ENCODE results near the gene FAM78B. TPM values are rescaled to one million over a fixed set of nuclear protein-coding genes. Genes with fewer than 3 reads are reported as not detected.

The FAM78B gene
- total RNA-seq, 4 donors from 2014 or later = 0.21 to 3.3 (median 0.26) TPM; not detected in 1

GRCh38 chr1:166029196-166029945, 137.4 kb downstream of the FAM78B start:
- no peaks in the 10 kb centered on the region for H3K27me3 ChIP-seq
- H3K9me3 ChIP-seq = no peaks in the 10 kb centered on the region
- no peak overlapping the region for H3K27ac ChIP-seq
- DNase-seq = no peak
- no peak for TF ChIP-seq POLR2A (IDR thresholded peaks at IDR 0.05)
- no peaks in the 10 kb centered on the region for H3K4me1 ChIP-seq
- H3K4me3 ChIP-seq = no peak overlapping the region
- H3K36me3 ChIP-seq = no peaks in the 10 kb centered on the region
- intact Hi-C loops (cut with DNase I; ENCODE audit: low total_unique reads) = no loop called here

DNA sequence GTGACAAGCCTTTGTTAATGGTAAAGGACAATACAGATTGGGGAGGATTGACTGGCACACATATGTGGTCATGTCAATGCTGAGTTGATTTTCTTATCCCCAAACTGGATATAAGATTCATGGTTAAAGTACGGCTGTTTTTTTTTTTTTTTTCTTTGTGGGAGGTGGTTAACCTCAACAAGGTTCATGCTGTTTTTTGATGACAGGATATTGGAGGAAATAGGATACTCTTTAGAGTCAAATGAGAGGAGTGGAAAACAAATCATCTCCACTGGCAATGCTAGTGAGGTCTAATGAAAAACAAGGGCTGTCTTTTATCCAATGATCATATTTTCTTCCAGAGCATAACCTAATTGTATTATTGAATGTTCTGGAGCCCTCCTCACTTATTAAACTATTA, 140.2 kb downstream of the FAM78B start:
- no peaks in the 10 kb centered on the region for H3K27me3 ChIP-seq
- no peak for DNase-seq
- H3K9me3 ChIP-seq = no peaks in the 10 kb centered on the region
- no peak overlapping the region for H3K27ac ChIP-seq
- no peaks in the 10 kb centered on the region for H3K4me1 ChIP-seq
- intact Hi-C loops (cut with DNase I; ENCODE audit: low total_unique reads) = no loop called here
- no peaks in the 10 kb centered on the region for H3K36me3 ChIP-seq
- H3K4me3 ChIP-seq = no peak overlapping the region
- TF ChIP-seq, protein P1, sequence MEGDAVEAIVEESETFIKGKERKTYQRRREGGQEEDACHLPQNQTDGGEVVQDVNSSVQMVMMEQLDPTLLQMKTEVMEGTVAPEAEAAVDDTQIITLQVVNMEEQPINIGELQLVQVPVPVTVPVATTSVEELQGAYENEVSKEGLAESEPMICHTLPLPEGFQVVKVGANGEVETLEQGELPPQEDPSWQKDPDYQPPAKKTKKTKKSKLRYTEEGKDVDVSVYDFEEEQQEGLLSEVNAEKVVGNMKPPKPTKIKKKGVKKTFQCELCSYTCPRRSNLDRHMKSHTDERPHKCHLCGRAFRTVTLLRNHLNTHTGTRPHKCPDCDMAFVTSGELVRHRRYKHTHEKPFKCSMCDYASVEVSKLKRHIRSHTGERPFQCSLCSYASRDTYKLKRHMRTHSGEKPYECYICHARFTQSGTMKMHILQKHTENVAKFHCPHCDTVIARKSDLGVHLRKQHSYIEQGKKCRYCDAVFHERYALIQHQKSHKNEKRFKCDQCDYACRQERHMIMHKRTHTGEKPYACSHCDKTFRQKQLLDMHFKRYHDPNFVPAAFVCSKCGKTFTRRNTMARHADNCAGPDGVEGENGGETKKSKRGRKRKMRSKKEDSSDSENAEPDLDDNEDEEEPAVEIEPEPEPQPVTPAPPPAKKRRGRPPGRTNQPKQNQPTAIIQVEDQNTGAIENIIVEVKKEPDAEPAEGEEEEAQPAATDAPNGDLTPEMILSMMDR (IDR thresholded peaks at IDR 0.05) = no peak
- TF ChIP-seq POLR2A (IDR thresholded peaks at IDR 0.05) = no peak

DNA sequence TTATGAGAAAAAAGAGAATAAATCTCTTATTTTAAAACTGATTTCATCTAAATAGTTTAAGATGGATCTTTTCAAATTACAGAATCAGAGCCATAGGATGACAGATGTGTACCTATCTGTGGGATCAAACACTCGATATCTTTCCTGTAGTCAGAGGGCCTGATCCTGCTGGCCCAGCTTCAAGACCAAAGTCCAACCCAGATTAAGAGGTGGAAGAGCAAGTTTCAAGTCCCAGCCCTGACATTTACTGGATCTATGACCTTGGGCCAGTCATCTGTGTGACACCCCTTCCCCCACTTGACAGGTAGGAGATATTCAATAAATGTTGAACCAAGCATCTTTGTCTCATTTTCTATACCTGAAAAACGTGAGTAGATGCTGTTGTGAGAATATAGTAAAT, 140.7 kb downstream of the FAM78B start:
- no peak overlapping the region for H3K4me3 ChIP-seq
- TF ChIP-seq, protein P1 (IDR thresholded peaks at IDR 0.05) = no peak
- TF ChIP-seq POLR2A (IDR thresholded peaks at IDR 0.05) = no peak
- H3K36me3 ChIP-seq = no peaks in the 10 kb centered on the region
- intact Hi-C loops (cut with DNase I; ENCODE audit: low total_unique reads) = no loop called here
- H3K9me3 ChIP-seq = no peaks in the 10 kb centered on the region
- no peak overlapping the region for H3K27ac ChIP-seq
- no peaks in the 10 kb centered on the region for H3K4me1 ChIP-seq
- no peaks in the 10 kb centered on the region for H3K27me3 ChIP-seq
- DNase-seq = no peak

- intact Hi-C loops (cut with DNase I; ENCODE audit: low total_unique reads) = no loop called here
- Histone ChIP-seq H3K9me3 (no peaks in the 10 kb centered on the region), H3K36me3 (no peaks in the 10 kb centered on the region), H3K4me3 (no peak overlapping the region), H3K27me3 (no peaks in the 10 kb centered on the region), H3K4me1 (no peaks in the 10 kb centered on the region), H3K27ac (no peak overlapping the region)
- no peak for DNase-seq
- no peak for TF ChIP-seq POLR2A (IDR thresholded peaks at IDR 0.05)
- TF ChIP-seq, protein P1 (IDR thresholded peaks at IDR 0.05) = no peak
Measured at GRCh38 chr1:166020210-166020609, 146.6 kb downstream of the FAM78B start.

MicroRNA genes within 50 kb of the gene (microRNA counts, 767-probe panel; counts per million panel counts)
- 0 counts per million in 2 donors for microRNA hsa-miR-921

Small RNA genes within 50 kb of the gene (microRNA-seq; reads per million reads assigned to microRNA genes)
- not detected for gene MIR921 (ENCODE audit: borderline microRNAs expressed, borderline replicate concordance)

Small RNA genes within 50 kb of the gene (small RNA-seq; reads per million reads assigned to genes)
- gene MIR921 (not detected), gene RNA5SP64 (not detected)
